A673 (cell line): ENCODE measurements around the gene CNNM3.

Source experiments
- EZH2 ChIP-seq: fragments of 200-600 bp; sonication (generic); IDR thresholded peaks from 2 replicates; pipeline ENCODE4 v1.6.1; 2017; ENCODE audit warnings: borderline replicate concordance, low read depth, mild to moderate bottlenecking, mixed read lengths, antibody characterized with exemption, low read length; ENCODE audit not compliant: poor library complexity, severe bottlenecking
- TF ChIP-seq, protein P1 (sequence below): fragments of 300-800, 200-600 bp; sonication (generic); conservative IDR thresholded peaks from 2 replicates; pipeline ENCODE4 v1.5.1; 2017; ENCODE audit warnings: low read depth, mild to moderate bottlenecking, antibody characterized with exemption, low read length, moderate library complexity, mixed read lengths

DNA sequence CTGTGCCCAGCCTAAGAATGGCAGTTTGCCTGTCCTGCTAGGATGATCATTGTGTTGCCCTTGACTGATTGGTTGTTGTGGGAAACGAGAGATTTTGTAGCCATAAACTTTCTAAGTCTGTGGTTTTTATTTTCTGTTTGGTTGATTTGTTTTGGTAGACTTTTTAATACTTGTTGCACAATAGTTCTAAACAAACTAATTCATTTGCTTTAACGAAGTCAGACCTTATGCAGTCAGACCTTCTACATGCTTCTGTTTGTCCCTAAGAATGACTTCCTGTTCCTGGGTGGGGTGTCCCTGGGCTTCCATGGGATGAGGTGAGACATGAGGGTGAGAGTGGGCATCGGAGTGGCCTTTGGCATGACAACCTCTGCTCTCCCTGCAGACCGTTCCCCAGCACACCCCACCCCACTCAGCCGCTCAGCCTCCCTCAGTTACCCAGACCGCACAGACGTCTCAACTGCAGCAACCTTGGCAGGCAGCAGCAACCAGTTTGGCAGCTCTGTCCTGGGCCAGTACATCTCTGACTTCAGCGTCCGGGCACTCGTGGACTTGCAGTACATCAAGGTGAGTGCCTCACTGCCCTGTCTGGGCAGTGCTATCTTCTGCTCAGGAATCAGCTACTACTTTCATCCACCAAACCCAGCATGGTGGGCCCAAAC lies 7.8 kb upstream of the CNNM3 start:
- TF ChIP-seq, protein P1, sequence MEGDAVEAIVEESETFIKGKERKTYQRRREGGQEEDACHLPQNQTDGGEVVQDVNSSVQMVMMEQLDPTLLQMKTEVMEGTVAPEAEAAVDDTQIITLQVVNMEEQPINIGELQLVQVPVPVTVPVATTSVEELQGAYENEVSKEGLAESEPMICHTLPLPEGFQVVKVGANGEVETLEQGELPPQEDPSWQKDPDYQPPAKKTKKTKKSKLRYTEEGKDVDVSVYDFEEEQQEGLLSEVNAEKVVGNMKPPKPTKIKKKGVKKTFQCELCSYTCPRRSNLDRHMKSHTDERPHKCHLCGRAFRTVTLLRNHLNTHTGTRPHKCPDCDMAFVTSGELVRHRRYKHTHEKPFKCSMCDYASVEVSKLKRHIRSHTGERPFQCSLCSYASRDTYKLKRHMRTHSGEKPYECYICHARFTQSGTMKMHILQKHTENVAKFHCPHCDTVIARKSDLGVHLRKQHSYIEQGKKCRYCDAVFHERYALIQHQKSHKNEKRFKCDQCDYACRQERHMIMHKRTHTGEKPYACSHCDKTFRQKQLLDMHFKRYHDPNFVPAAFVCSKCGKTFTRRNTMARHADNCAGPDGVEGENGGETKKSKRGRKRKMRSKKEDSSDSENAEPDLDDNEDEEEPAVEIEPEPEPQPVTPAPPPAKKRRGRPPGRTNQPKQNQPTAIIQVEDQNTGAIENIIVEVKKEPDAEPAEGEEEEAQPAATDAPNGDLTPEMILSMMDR, result no peak
- TF ChIP-seq EZH2, result no peak
